LNCaP clone FGC (cell line): Measurements from ENCODE around the gene OVOL3.
"Not testable (repeated sequence)": the region's sequence is repeated elsewhere in the genome, so short reads cannot be mapped to it uniquely, and the experiment has no call there.

Experiments
- DNase-seq: peaks from one replicate; pipeline ENCODE4 v3.0.0-alpha.2; 2011; ENCODE audit warnings: low read depth
- H3K4me3 ChIP-seq: 2 replicates; pipeline ENCODE4 v1.5.1; 2011; ENCODE audit warnings: mild to moderate bottlenecking, low read depth, low read length, control low read depth
- CTCF ChIP-seq: IDR thresholded peaks from 2 replicates; pipeline ENCODE4 v1.5.1; 2012; ENCODE audit warnings: mild to moderate bottlenecking; ENCODE audit not compliant: control insufficient read depth, insufficient read depth; ENCODE audit errors: extremely low read depth

Gene OVOL3

GRCh38 chr19:36110487-36111199 lies at the start of gene OVOL3:
Gene OVOL3, plus strand, starts transcription at chr19:36111143. Its CDS starts 60 bp downstream, at chr19:36111203.
- no peak within 1 kb of the TSS for H3K4me3 ChIP-seq
- no peak for DNase-seq
- no peak for TF ChIP-seq CTCF

- no peak for DNase-seq
- TF ChIP-seq CTCF = no peak
- H3K4me3 ChIP-seq = no peak overlapping the region
These were observed 49.6 kb upstream of the OVOL3 start for GRCh38 chr19:36061367-36061766.

- H3K4me3 ChIP-seq = no peak overlapping the region
- DNase-seq = no peak
- TF ChIP-seq CTCF = no peak
These were observed 46.1 kb upstream of the OVOL3 start for GRCh38 chr19:36064826-36065225.

GRCh38 chr19:36067681-36068080 lies 43.3 kb upstream of the OVOL3 start:
- no peak overlapping the region for H3K4me3 ChIP-seq
- no peak for DNase-seq
- no peak for TF ChIP-seq CTCF

GRCh38 chr19:36068810-36069499 lies 42.0 kb upstream of the OVOL3 start:
- not testable (repeated sequence) for DNase-seq, H3K4me3 ChIP-seq

- no peak for TF ChIP-seq CTCF
- DNase-seq = no peak
- H3K4me3 ChIP-seq = no peak overlapping the region
These were observed 38.9 kb upstream of the OVOL3 start for GRCh38 chr19:36072081-36072480.

GRCh38 chr19:36073121-36073876 lies 37.6 kb upstream of the OVOL3 start:
- no peak overlapping the region for H3K4me3 ChIP-seq
- TF ChIP-seq CTCF = no peak
- DNase-seq = no peak
